ENCODE data around the gene FOXJ3. TPM values are rescaled to one million over a fixed set of nuclear protein-coding genes. Genes with fewer than 3 reads are reported as not detected.

The FOXJ3 gene
- total RNA-seq, 1 experiment from 2014 or later = 51.4 TPM

DNA sequence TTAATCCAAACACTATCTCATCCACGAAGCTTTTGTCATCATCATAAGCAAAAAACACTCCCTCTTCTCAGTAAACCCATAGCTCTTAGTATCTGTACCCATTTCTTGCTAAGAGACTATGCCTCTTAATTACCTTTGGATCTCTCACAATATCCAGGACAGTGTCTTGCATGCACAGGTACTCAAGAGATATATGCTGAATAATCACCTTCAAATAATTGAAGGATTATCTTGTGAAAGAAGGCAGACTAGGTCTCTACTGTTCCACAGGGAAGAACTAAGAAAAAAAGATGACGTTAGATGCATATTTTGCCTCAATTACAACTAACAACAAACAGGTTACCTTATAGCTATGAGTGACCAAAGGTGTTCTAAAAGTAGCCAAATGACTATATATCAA, 11.5 kb downstream of the FOXJ3 start:
- H3K4me3 Mint-ChIP-seq (ENCODE audit: low read depth, unreplicated experiment) = no peak overlapping the region
- no peaks in the 10 kb centered on the region for H3K9me3 Mint-ChIP-seq (ENCODE audit: low read depth, unreplicated experiment)
- no peak for DNase-seq
- no peak overlapping the region for H3K27ac Mint-ChIP-seq (ENCODE audit: unreplicated experiment)
- CTCF ChIA-PET = no interaction called here
- no TSS peak for BruUV-seq (replicated peaks)
- no peaks in the 10 kb centered on the region for H3K36me3 Mint-ChIP-seq (ENCODE audit: insufficient read depth, unreplicated experiment)
- intact Hi-C loops (cut with micrococcal nuclease; ENCODE audit: unreplicated experiment) = loop anchor here (10.0 kb wide), 2 partner anchors 109 to 149 kb away; no protein-coding TSS in a partner anchor
- peaks cover 54% of the 10 kb centered on the region for H3K4me1 Mint-ChIP-seq (ENCODE audit: low read depth, unreplicated experiment)
- TF ChIP-seq, protein P1, sequence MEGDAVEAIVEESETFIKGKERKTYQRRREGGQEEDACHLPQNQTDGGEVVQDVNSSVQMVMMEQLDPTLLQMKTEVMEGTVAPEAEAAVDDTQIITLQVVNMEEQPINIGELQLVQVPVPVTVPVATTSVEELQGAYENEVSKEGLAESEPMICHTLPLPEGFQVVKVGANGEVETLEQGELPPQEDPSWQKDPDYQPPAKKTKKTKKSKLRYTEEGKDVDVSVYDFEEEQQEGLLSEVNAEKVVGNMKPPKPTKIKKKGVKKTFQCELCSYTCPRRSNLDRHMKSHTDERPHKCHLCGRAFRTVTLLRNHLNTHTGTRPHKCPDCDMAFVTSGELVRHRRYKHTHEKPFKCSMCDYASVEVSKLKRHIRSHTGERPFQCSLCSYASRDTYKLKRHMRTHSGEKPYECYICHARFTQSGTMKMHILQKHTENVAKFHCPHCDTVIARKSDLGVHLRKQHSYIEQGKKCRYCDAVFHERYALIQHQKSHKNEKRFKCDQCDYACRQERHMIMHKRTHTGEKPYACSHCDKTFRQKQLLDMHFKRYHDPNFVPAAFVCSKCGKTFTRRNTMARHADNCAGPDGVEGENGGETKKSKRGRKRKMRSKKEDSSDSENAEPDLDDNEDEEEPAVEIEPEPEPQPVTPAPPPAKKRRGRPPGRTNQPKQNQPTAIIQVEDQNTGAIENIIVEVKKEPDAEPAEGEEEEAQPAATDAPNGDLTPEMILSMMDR (IDR thresholded peaks at IDR 0.05; ENCODE audit: unreplicated experiment) = no peak
- no peaks in the 10 kb centered on the region for H3K27me3 Mint-ChIP-seq (ENCODE audit: unreplicated experiment)

DNA sequence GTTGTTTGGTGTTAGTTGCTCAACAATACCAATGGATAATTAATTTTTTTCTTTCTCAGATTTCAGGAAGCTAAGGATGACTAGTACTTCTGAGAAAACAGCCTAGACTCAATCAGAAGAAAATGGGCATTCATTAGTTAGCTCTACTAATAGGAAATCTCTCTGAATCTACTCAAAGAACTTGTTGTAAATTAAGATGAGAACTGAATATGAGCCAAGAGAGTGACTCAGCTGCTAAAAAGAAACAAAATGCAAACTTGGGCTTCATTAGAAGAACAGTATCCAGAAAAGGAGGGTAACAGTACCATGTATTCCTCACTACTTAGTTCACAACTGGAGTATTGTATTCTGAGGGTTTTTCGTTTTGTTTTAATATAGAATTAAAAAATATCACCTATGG, 12.5 kb downstream of the FOXJ3 start:
- Mint-ChIP-seq H3K4me1 (ENCODE audit: low read depth, unreplicated experiment) (peaks cover 54% of the 10 kb centered on the region), H3K27ac (ENCODE audit: unreplicated experiment) (no peak overlapping the region), H3K36me3 (ENCODE audit: insufficient read depth, unreplicated experiment) (no peaks in the 10 kb centered on the region), H3K27me3 (ENCODE audit: unreplicated experiment) (no peaks in the 10 kb centered on the region), H3K9me3 (ENCODE audit: low read depth, unreplicated experiment) (no peaks in the 10 kb centered on the region), H3K4me3 (ENCODE audit: low read depth, unreplicated experiment) (no peak overlapping the region)
- TF ChIP-seq, protein P1 (IDR thresholded peaks at IDR 0.05; ENCODE audit: unreplicated experiment) = no peak
- no peak for DNase-seq
- intact Hi-C loops (cut with micrococcal nuclease; ENCODE audit: unreplicated experiment) = loop anchor here (10.0 kb wide), 2 partner anchors 108 to 148 kb away; no protein-coding TSS in a partner anchor
- BruUV-seq (replicated peaks) = no TSS peak
- CTCF ChIA-PET = no interaction called here

DNA sequence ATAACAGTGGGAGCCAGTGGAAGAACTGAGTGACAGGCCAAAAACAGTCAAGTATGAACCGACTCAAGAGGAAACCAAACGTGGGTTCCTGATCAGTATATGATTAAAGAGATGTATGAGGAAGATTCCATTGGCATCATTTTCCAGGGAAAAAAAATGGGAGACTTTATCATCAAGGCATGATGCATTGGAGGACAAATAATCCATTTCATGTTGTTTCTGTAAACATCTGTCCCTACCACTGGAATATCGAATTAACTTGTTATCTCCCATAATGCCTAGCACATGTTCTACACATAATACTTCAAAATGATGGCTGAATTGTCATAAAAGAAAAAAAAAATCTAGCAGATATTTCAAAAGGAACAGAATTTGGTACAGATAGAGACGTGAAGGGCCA, 13.3 kb downstream of the FOXJ3 start:
- Mint-ChIP-seq H3K9me3 (ENCODE audit: low read depth, unreplicated experiment) (no peaks in the 10 kb centered on the region), H3K4me1 (ENCODE audit: low read depth, unreplicated experiment) (peaks cover 54% of the 10 kb centered on the region), H3K4me3 (ENCODE audit: low read depth, unreplicated experiment) (no peak overlapping the region), H3K27ac (ENCODE audit: unreplicated experiment) (no peak overlapping the region), H3K27me3 (ENCODE audit: unreplicated experiment) (no peaks in the 10 kb centered on the region), H3K36me3 (ENCODE audit: insufficient read depth, unreplicated experiment) (no peaks in the 10 kb centered on the region)
- TF ChIP-seq, protein P1 (IDR thresholded peaks at IDR 0.05; ENCODE audit: unreplicated experiment) = no peak
- no peak for DNase-seq
- BruUV-seq (replicated peaks) = no TSS peak
- intact Hi-C loops (cut with micrococcal nuclease; ENCODE audit: unreplicated experiment) = loop anchor here (10.0 kb wide), 2 partner anchors 107 to 147 kb away; no protein-coding TSS in a partner anchor
- CTCF ChIA-PET = no interaction called here

DNA sequence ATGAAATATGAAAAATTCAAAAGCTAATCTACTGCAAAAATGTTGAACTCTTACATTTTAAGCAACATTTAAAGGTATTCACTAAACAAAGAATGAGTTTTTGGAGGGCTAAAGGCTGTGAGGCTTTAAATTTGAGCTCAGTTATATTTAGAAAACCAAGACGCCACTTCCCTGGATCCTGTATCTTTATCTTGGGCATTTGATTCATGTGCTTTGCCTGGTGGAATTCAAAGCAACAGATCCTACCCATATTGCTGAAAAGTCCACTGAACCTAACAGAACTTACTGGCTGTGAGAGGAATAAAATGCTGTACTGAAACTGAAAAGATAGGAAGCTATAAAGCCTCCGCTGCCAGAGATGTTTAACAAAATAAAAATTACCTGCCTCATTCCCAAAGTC, 14.3 kb downstream of the FOXJ3 start:
- intact Hi-C loops (cut with micrococcal nuclease; ENCODE audit: unreplicated experiment) = loop anchor here (10.0 kb wide), 2 partner anchors 106 to 146 kb away; no protein-coding TSS in a partner anchor
- H3K9me3 Mint-ChIP-seq (ENCODE audit: low read depth, unreplicated experiment) = no peaks in the 10 kb centered on the region
- H3K4me1 Mint-ChIP-seq (ENCODE audit: low read depth, unreplicated experiment) = peaks cover 58% of the 10 kb centered on the region
- no peaks in the 10 kb centered on the region for H3K36me3 Mint-ChIP-seq (ENCODE audit: insufficient read depth, unreplicated experiment)
- H3K27ac Mint-ChIP-seq (ENCODE audit: unreplicated experiment) = no peak overlapping the region
- no peak for DNase-seq
- CTCF ChIA-PET = interaction anchor here (1.3 kb wide), 1 partner anchor 9 kb away, joined by 3 read pairs; no protein-coding TSS in a partner anchor
- TF ChIP-seq, protein P1 (IDR thresholded peaks at IDR 0.05; ENCODE audit: unreplicated experiment) = no peak
- BruUV-seq (replicated peaks) = no TSS peak
- no peaks in the 10 kb centered on the region for H3K27me3 Mint-ChIP-seq (ENCODE audit: unreplicated experiment)
- no peak overlapping the region for H3K4me3 Mint-ChIP-seq (ENCODE audit: low read depth, unreplicated experiment)

Data from Calu3 (cell line).